Dorsolateral prefrontal cortex (tissue), 118 donors: ENCODE data around the gene MAG. TPM values are rescaled to one million over a fixed set of nuclear protein-coding genes. Genes with fewer than 3 reads are reported as not detected.

Experiments
- microRNA-seq, 43 experiments: library from miRNA; unstranded; fragments of <30 nt; microRNA quantifications; one replicate each; pipeline ENCODE4 v1.2.0, GENCODE V29; 2022
- total RNA-seq, 120 experiments: library from RNA; stranded (reverse); gene quantifications; one replicate each; pipeline versions ENCODE4 v1.2.3 to v1.2.4, GENCODE V29; 2022

Gene MAG
- total RNA-seq, 120 experiments from 2014 or later = 27.9 to 1,472 (median 249) TPM

Small RNAs within 50 kb of the gene (microRNA-seq; reads per million reads assigned to microRNA genes)
- gene MIR5196 = 0 to 16.3 (median 2.3) reads per million in 43 experiments

Other genes with a start within 250 kb of the MAG start
- gene FXYD3, start 176.3 kb upstream of the MAG start, total RNA-seq = 10 to 100 TPM in 2 of 120 experiments, 1 to 10 TPM in 110, under 1 TPM in 5, not detected in 3; 0.55 to 17.3 (median 3.3) TPM
- gene LGI4, start 157.1 kb upstream of the MAG start, total RNA-seq = 100 to 1,000 TPM in 9 of 120 experiments, 10 to 100 TPM in 111; 44.4 to 136 (median 72.9) TPM
- gene FXYD1, start 153.3 kb upstream of the MAG start, total RNA-seq = 100 to 1,000 TPM in 117 of 120 experiments, 10 to 100 TPM in 3; 86.4 to 482 (median 185) TPM
- gene FXYD7, start 148.9 kb upstream of the MAG start, total RNA-seq = 100 to 1,000 TPM in 116 of 120 experiments, 10 to 100 TPM in 4; 72.7 to 214 (median 155) TPM
- gene FXYD5, start 137.4 kb upstream of the MAG start, total RNA-seq = 10 to 100 TPM in 101 of 120 experiments, 1 to 10 TPM in 19; 5.8 to 36.4 (median 14.0) TPM
- gene FAM187B, start 63.4 kb upstream of the MAG start, total RNA-seq = under 1 TPM in 3 of 120 experiments, not detected in 117; 0.53 to 0.62 (median 0.59) TPM
- gene LSR, start 43.2 kb upstream of the MAG start, total RNA-seq = 10 to 100 TPM in 26 of 120 experiments, 1 to 10 TPM in 94; 3.1 to 18.0 (median 7.6) TPM
- 100 to 1,000 TPM; 141 to 299 (median 188) TPM for gene USF2, start 23.2 kb upstream of the MAG start, total RNA-seq
- 10 to 100 TPM in 42 of 120 experiments, 1 to 10 TPM in 68, under 1 TPM in 3, not detected in 7; 0.82 to 44.5 (median 6.7) TPM for gene HAMP, start 9.6 kb upstream of the MAG start, total RNA-seq
- gene CD22, start 37.0 kb downstream of the MAG start, total RNA-seq = 100 to 1,000 TPM in 47 of 120 experiments, 10 to 100 TPM in 73; 17.2 to 416 (median 84.9) TPM
- gene FFAR1, start 55.7 kb downstream of the MAG start, total RNA-seq = 1 to 10 TPM in 46 of 120 experiments, under 1 TPM in 60, not detected in 14; 0.19 to 4.1 (median 0.92) TPM
- 1 to 10 TPM in 3 of 120 experiments, under 1 TPM in 45, not detected in 72; 0.20 to 1.5 (median 0.42) TPM for gene FFAR3, start 66.3 kb downstream of the MAG start, total RNA-seq
- gene GPR42, start 78.9 kb downstream of the MAG start, total RNA-seq = under 1 TPM in 9 of 120 experiments, not detected in 111; 0.23 to 0.67 (median 0.39) TPM
- gene FFAR2, start 156.1 kb downstream of the MAG start, total RNA-seq = 1 to 10 TPM in 5 of 120 experiments, under 1 TPM in 33, not detected in 82; 0.21 to 2.7 (median 0.51) TPM
- gene KRTDAP, start 198.3 kb downstream of the MAG start, total RNA-seq = 1 to 10 TPM in 16 of 120 experiments, not detected in 104; 1.0 to 3.0 (median 1.5) TPM
- 10 to 100 TPM; 10.5 to 46.4 (median 22.2) TPM for gene DMKN, start 221.5 kb downstream of the MAG start, total RNA-seq
- 1 to 10 TPM in 15 of 120 experiments, under 1 TPM in 52, not detected in 53; 0.23 to 2.7 (median 0.60) TPM for gene SBSN, start 236.2 kb downstream of the MAG start, total RNA-seq
- under 1 TPM in 6 of 120 experiments, not detected in 114; 0.26 to 0.94 (median 0.38) TPM for gene GAPDHS, start 241.3 kb downstream of the MAG start, total RNA-seq